Measurements from ENCODE around the gene BAZ2A. TPM values are rescaled to one million over a fixed set of nuclear protein-coding genes. Genes with fewer than 3 reads are reported as not detected.

BAZ2A gene
- polyA plus RNA-seq, result 55.7 to 63.7 TPM (median 56.6 TPM) in 3 replicates
- 158 TPM for polyA plus RNA-seq (2011; ENCODE audit: low read depth)
- 46.7 and 62.9 TPM in 2 replicates for polyA plus RNA-seq (2011; cell fraction: cytosol; rRNA removed)
- 232 and 291 TPM in 2 replicates for polyA plus RNA-seq (2011; cell fraction: nucleus; rRNA removed)
- 33.2 and 36.9 TPM in 2 replicates for polyA plus RNA-seq (2012; ENCODE audit: low replicate concordance)
- 119 to 279 TPM (median 150 TPM) in 3 replicates for polyA minus RNA-seq
- polyA minus RNA-seq (2011; cell fraction: cytosol; rRNA and poly(A)+ RNA removed), result 42.2 TPM
- 134 and 209 TPM in 2 replicates for polyA minus RNA-seq (2011; cell fraction: nucleus; rRNA and poly(A)+ RNA removed)

DNA sequence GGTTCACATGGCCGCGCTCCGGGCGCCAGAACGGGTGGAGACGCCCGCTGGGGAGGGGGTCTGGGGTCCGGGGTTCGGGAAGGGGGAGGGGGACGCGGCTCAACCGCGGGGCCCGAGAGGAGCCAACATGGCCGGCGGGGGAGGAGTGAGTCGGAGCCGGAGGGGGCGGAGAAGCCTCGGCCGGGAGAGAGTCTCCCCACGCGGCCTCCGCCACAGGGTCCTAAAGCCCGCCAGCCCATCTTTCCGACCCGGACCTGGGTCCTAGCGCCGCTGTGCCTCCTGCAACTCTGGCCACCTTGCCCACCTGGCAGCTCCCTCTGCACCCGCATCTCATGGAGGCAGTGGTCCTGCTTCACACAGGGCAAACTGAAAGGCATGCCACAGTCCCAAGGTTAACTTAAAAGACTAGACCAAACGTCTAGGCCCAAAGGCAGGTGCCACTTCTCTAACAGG is at the start of gene BAZ2A:
Gene BAZ2A, minus strand, starts transcription at position 147 of the 453 bp plus-strand sequence. CDS start 12,796 bp downstream, outside the sequence.
- H3K27me3 ChIP-seq (ENCODE audit: control insufficient read depth, extremely low read depth, insufficient read depth, low read length), result no peaks in the 10 kb centered on the region
- peak within 1 kb of the TSS; percentile 85 for H3K27ac ChIP-seq (ENCODE audit: control insufficient read depth, insufficient read depth, low read length)
- peaks cover 4% of the 10 kb centered on the region for H3K9me1 ChIP-seq (ENCODE audit: control insufficient read depth, extremely low read depth, insufficient read depth, low read length)
- peaks cover 42% of the 10 kb centered on the region for H3K4me1 ChIP-seq (ENCODE audit: control insufficient read depth, extremely low read depth, insufficient read depth, low read length)
- H3K36me3 ChIP-seq (ENCODE audit: control insufficient read depth in 2 of 2, extremely low read depth in 1 of 2, insufficient read depth in 2 of 2, low read length in 2 of 2), result peaks cover 4 to 11% of the 10 kb centered on the region in 2 experiments
- peaks cover 6% of the 10 kb centered on the region for H4K20me1 ChIP-seq (ENCODE audit: control insufficient read depth, extremely low read depth, insufficient read depth, low read length)
- no peak for DNase-seq (ENCODE audit: low read depth, low spot score)
- H3K4me3 ChIP-seq (ENCODE audit: control insufficient read depth in 2 of 3, extremely low read depth in 1 of 3, insufficient read depth in 2 of 3, low read depth in 1 of 3, low read length in 3 of 3), result peak within 1 kb of the TSS; percentile 92 to 99 (median 97)
- FAIRE-seq, result no peak
- H3K9me3 ChIP-seq (ENCODE audit: control insufficient read depth, low read depth, low read length), result no peaks in the 10 kb centered on the region
- peak within 1 kb of the TSS; percentile 87 for H3K9ac ChIP-seq (ENCODE audit: control insufficient read depth, extremely low read depth, insufficient read depth, low read length)
- H2AFZ ChIP-seq (ENCODE audit: control insufficient read depth, low read length), result peak within 1 kb of the TSS; percentile 59
- dilution Hi-C loops (cut with MboI; ENCODE audit: extremely low pct_ligation_motif_present, low sequenced_read_pairs), result no loop called here
- peaks cover 89% of the 10 kb centered on the region for H3K79me2 ChIP-seq (ENCODE audit: control insufficient read depth, insufficient read depth, low read length)
- H3K4me2 ChIP-seq (ENCODE audit: control insufficient read depth, extremely low read depth, insufficient read depth, low read depth, low read length), result peak within 1 kb of the TSS; percentile 97
- TF ChIP-seq, protein P1, sequence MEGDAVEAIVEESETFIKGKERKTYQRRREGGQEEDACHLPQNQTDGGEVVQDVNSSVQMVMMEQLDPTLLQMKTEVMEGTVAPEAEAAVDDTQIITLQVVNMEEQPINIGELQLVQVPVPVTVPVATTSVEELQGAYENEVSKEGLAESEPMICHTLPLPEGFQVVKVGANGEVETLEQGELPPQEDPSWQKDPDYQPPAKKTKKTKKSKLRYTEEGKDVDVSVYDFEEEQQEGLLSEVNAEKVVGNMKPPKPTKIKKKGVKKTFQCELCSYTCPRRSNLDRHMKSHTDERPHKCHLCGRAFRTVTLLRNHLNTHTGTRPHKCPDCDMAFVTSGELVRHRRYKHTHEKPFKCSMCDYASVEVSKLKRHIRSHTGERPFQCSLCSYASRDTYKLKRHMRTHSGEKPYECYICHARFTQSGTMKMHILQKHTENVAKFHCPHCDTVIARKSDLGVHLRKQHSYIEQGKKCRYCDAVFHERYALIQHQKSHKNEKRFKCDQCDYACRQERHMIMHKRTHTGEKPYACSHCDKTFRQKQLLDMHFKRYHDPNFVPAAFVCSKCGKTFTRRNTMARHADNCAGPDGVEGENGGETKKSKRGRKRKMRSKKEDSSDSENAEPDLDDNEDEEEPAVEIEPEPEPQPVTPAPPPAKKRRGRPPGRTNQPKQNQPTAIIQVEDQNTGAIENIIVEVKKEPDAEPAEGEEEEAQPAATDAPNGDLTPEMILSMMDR (optimal IDR thresholded peaks at IDR 0.05 in 1 of 3, IDR thresholded peaks at IDR 0.05 in 1 of 3, conservative IDR thresholded peaks at IDR 0.05 in 1 of 3; ENCODE audit: extremely low read depth in 1 of 3, insufficient read depth in 2 of 3, low read length in 3 of 3), result no peak
- no peak for TF ChIP-seq EZH2 (IDR thresholded peaks at IDR 0.05; ENCODE audit: low read length)

DNA sequence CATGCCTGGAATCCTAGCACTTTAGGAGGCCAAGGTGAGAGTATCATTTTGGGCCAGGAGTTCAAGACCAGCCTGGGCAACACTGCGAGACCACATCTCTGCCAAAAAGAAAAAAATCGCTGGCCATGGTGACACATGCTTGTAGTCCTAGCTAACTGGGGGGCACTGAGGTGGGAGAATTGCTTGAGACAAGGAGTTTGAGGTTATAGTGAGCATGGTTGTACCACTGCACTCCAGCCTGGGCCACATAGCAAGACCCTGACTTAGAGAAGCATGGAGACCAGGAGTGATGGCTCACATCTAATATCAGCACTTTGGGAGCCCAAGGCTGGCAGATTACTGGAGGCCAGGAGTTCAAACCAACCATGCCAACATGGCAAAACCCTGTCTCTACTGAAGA is 48.7 kb upstream of the BAZ2A start:
- H3K36me3 ChIP-seq (ENCODE audit: control insufficient read depth in 2 of 2, extremely low read depth in 1 of 2, insufficient read depth in 2 of 2, low read length in 2 of 2), result peaks cover 0 to 11% of the 10 kb centered on the region in 2 experiments
- H3K9me1 ChIP-seq (ENCODE audit: control insufficient read depth, extremely low read depth, insufficient read depth, low read length), result no peaks in the 10 kb centered on the region
- no peak overlapping the region for H2AFZ ChIP-seq (ENCODE audit: control insufficient read depth, low read length)
- no peaks in the 10 kb centered on the region for H3K9me3 ChIP-seq (ENCODE audit: control insufficient read depth, low read depth, low read length)
- TF ChIP-seq, protein P1 (optimal IDR thresholded peaks at IDR 0.05 in 1 of 3, IDR thresholded peaks at IDR 0.05 in 1 of 3, conservative IDR thresholded peaks at IDR 0.05 in 1 of 3; ENCODE audit: extremely low read depth in 1 of 3, insufficient read depth in 2 of 3, low read length in 3 of 3), result no peak
- no peak for TF ChIP-seq EZH2 (IDR thresholded peaks at IDR 0.05; ENCODE audit: low read length)
- H3K4me3 ChIP-seq (ENCODE audit: control insufficient read depth in 2 of 3, extremely low read depth in 1 of 3, insufficient read depth in 2 of 3, low read depth in 1 of 3, low read length in 3 of 3), result no peak overlapping the region
- no peaks in the 10 kb centered on the region for H3K27me3 ChIP-seq (ENCODE audit: control insufficient read depth, extremely low read depth, insufficient read depth, low read length)
- no peak for FAIRE-seq
- no peak for DNase-seq (ENCODE audit: low read depth, low spot score)
- H3K27ac ChIP-seq (ENCODE audit: control insufficient read depth, insufficient read depth, low read length), result no peak overlapping the region
- dilution Hi-C loops (cut with MboI; ENCODE audit: extremely low pct_ligation_motif_present, low sequenced_read_pairs), result no loop called here
- H3K4me2 ChIP-seq (ENCODE audit: control insufficient read depth, extremely low read depth, insufficient read depth, low read depth, low read length), result no peak overlapping the region
- H4K20me1 ChIP-seq (ENCODE audit: control insufficient read depth, extremely low read depth, insufficient read depth, low read length), result peaks cover 32% of the 10 kb centered on the region
- H3K79me2 ChIP-seq (ENCODE audit: control insufficient read depth, insufficient read depth, low read length), result peaks cover 99% of the 10 kb centered on the region
- peaks cover 2% of the 10 kb centered on the region for H3K4me1 ChIP-seq (ENCODE audit: control insufficient read depth, extremely low read depth, insufficient read depth, low read length)
- no peak overlapping the region for H3K9ac ChIP-seq (ENCODE audit: control insufficient read depth, extremely low read depth, insufficient read depth, low read length)
